Measurements from ENCODE around the gene ANO4.

Gene ANO4

GRCh38 chr12:100982511-100983183 is 188.1 kb downstream of the ANO4 start:
- no peak overlapping the region for H4K91ac ChIP-seq (ENCODE audit: low read depth, low read length, poor library complexity)
- no peak overlapping the region for H3K14ac ChIP-seq (ENCODE audit: low read length)
- peaks cover 10 to 11% of the 10 kb centered on the region in 2 donors for H3K4me1 ChIP-seq (ENCODE audit: control insufficient read depth in 2 of 2, insufficient read depth in 1 of 2, low read depth in 1 of 2, low read length in 2 of 2)
- H3K27me3 ChIP-seq (ENCODE audit: control insufficient read depth in 3 of 3, insufficient read depth in 3 of 3, low read depth in 1 of 3, low read length in 3 of 3), result no peaks in the 10 kb centered on the region
- no peak for DNase-seq (ENCODE audit: low spot score)
- no peak overlapping the region for H4K8ac ChIP-seq (ENCODE audit: low read depth, low read length)
- no peaks in the 10 kb centered on the region for H3K9me3 ChIP-seq (replicated peaks in 1 of 2; ENCODE audit: control insufficient read depth in 2 of 2, insufficient read depth in 1 of 2, low read depth in 1 of 2, low read length in 2 of 2)
- WGBS, 2 donors (ENCODE audit: extremely low coverage in 2 of 2, insufficient read length in 2 of 2, insufficient replicate concordance in 1 of 2), result no CpG with 5 or more reads among the region's 2 CpGs
- no peak overlapping the region for H2BK120ac ChIP-seq (ENCODE audit: low read depth, low read length)
- no peak overlapping the region for H2AK5ac ChIP-seq (ENCODE audit: low read depth, low read length)
- H3K23ac ChIP-seq (ENCODE audit: low read depth, low read length, poor library complexity), result no peak overlapping the region
- no peak overlapping the region for H3K27ac ChIP-seq (replicated peaks; ENCODE audit: low read length)
- no peak overlapping the region for H3K4me2 ChIP-seq (ENCODE audit: insufficient read depth, low read length, poor library complexity, severe bottlenecking)
- no peak overlapping the region for H3K4ac ChIP-seq (ENCODE audit: low read length)
- H3K36me3 ChIP-seq (replicated peaks in 1 of 2; ENCODE audit: control insufficient read depth in 2 of 2, insufficient read depth in 2 of 2, low read length in 2 of 2), result no peaks in the 10 kb centered on the region
- H2BK15ac ChIP-seq (ENCODE audit: low read length), result peak overlapping the region; percentile 34
- H3K79me1 ChIP-seq (ENCODE audit: low read depth, low read length), result no peaks in the 10 kb centered on the region
- no peak overlapping the region for H3K9ac ChIP-seq (ENCODE audit: low read depth, low read length, poor library complexity)
- no peak overlapping the region for H2BK5ac ChIP-seq (ENCODE audit: low read length)
- no peak overlapping the region for H3K18ac ChIP-seq (ENCODE audit: low read length)
- H3K4me3 ChIP-seq (ENCODE audit: low read length in 2 of 2), result no peak overlapping the region
- no peak overlapping the region for H2AFZ ChIP-seq (ENCODE audit: low read length)
- no peak overlapping the region for H2BK12ac ChIP-seq (ENCODE audit: low read length)

DNA sequence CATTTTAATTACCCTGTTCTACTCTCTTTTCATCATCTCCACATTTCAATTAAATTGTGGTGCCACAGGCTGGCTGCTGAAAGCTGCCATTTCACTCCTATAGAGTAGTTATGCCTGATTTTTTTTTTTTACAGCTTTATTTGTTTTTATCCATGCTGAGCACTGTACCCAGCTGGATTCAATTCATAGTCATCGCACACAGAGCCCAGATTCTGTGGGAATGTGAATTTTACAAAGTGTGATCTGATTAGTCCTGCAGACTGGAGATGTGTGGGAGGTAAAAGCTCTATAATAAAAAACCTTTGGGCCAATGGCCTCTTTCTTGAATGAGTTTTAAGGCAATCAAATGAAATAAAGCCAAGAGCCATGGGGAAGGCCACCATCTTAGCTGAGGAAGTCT is 190.2 kb downstream of the ANO4 start:
- no peak overlapping the region for H2AK5ac ChIP-seq (ENCODE audit: low read depth, low read length)
- H2BK5ac ChIP-seq (ENCODE audit: low read length), result no peak overlapping the region
- no peak overlapping the region for H2BK12ac ChIP-seq (ENCODE audit: low read length)
- DNase-seq (ENCODE audit: low spot score), result no peak
- H3K4ac ChIP-seq (ENCODE audit: low read length), result no peak overlapping the region
- no peak overlapping the region for H2BK15ac ChIP-seq (ENCODE audit: low read length)
- H3K27ac ChIP-seq (replicated peaks; ENCODE audit: low read length), result no peak overlapping the region
- H3K4me1 ChIP-seq (ENCODE audit: control insufficient read depth in 2 of 2, insufficient read depth in 1 of 2, low read depth in 1 of 2, low read length in 2 of 2), result peaks cover 15 to 16% of the 10 kb centered on the region in 2 donors
- H3K14ac ChIP-seq (ENCODE audit: low read length), result no peak overlapping the region
- H3K9ac ChIP-seq (ENCODE audit: low read depth, low read length, poor library complexity), result no peak overlapping the region
- no peaks in the 10 kb centered on the region for H3K36me3 ChIP-seq (replicated peaks in 1 of 2; ENCODE audit: control insufficient read depth in 2 of 2, insufficient read depth in 2 of 2, low read length in 2 of 2)
- H2AFZ ChIP-seq (ENCODE audit: low read length), result no peak overlapping the region
- H3K79me1 ChIP-seq (ENCODE audit: low read depth, low read length), result no peaks in the 10 kb centered on the region
- no peak overlapping the region for H3K4me2 ChIP-seq (ENCODE audit: insufficient read depth, low read length, poor library complexity, severe bottlenecking)
- H3K4me3 ChIP-seq (ENCODE audit: low read length in 2 of 2), result no peak overlapping the region
- H3K9me3 ChIP-seq (replicated peaks in 1 of 2; ENCODE audit: control insufficient read depth in 2 of 2, insufficient read depth in 1 of 2, low read depth in 1 of 2, low read length in 2 of 2), result no peaks in the 10 kb centered on the region
- no peak overlapping the region for H2BK120ac ChIP-seq (ENCODE audit: low read depth, low read length)
- H3K27me3 ChIP-seq (ENCODE audit: control insufficient read depth in 3 of 3, insufficient read depth in 3 of 3, low read depth in 1 of 3, low read length in 3 of 3), result no peaks in the 10 kb centered on the region
- no CpG with 5 or more reads among the region's 1 CpG for WGBS, 2 donors (ENCODE audit: extremely low coverage in 2 of 2, insufficient read length in 2 of 2, insufficient replicate concordance in 1 of 2)
- H3K18ac ChIP-seq (ENCODE audit: low read length), result no peak overlapping the region
- H3K23ac ChIP-seq (ENCODE audit: low read depth, low read length, poor library complexity), result no peak overlapping the region
- no peak overlapping the region for H4K91ac ChIP-seq (ENCODE audit: low read depth, low read length, poor library complexity)
- H4K8ac ChIP-seq (ENCODE audit: low read depth, low read length), result no peak overlapping the region

DNA sequence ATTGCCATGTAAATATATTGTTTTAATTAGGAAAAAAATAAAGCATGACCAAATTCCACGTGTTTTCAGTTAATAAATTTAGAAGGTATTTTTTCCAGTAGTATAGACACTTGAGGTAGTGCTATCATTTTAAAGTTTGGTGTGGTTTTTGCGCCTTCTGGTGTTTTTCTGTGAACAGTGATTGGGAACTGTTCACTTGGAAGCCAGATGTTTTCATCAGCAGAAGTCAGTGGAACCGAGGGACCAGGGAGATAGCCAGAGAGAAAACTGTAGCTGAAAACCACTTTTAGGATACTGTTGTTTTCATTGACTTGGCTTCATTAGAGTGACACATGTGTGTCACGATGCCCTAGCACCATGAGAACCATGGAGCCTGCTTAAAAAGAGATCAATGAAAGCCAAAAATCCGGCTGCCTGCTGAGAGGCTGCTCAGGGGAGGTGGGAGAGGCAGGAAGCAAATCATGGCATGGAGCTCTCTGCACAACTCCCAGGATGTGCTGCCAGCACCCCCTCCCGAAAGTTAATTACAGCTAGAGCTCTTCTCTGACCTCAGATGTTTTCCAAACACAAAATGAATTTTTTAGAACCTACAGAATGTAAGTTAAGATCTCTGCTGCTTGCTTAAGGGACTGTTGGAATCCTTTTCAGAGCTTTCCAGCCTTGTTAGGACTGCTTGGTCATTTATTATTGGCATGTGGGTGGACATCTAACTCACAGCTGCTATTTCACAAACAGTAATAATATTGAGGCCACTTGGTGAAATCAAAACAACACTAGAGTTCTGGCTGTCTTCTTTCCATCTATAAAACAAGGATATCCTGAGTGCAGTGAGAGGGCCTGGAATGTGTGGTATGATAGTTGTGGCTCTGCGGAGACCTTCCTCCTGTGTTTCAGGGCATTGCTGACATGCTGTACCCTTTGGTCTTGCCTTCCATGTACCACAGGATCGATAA is 192.3 kb downstream of the ANO4 start:
- Histone ChIP-seq H2AK5ac (ENCODE audit: low read depth, low read length) (no peak overlapping the region), H3K4ac (ENCODE audit: low read length) (no peak overlapping the region), H3K36me3 (replicated peaks in 1 of 2; ENCODE audit: control insufficient read depth in 2 of 2, insufficient read depth in 2 of 2, low read length in 2 of 2) (no peaks in the 10 kb centered on the region), H3K27me3 (ENCODE audit: control insufficient read depth in 3 of 3, insufficient read depth in 3 of 3, low read depth in 1 of 3, low read length in 3 of 3) (no peaks in the 10 kb centered on the region), H3K9ac (ENCODE audit: low read depth, low read length, poor library complexity) (no peak overlapping the region), H3K27ac (replicated peaks; ENCODE audit: low read length) (peak overlapping the region; percentile 30), H2AFZ (ENCODE audit: low read length) (peak overlapping the region; percentile 12), H4K8ac (ENCODE audit: low read depth, low read length) (no peak overlapping the region), H2BK5ac (ENCODE audit: low read length) (no peak overlapping the region), H3K4me2 (ENCODE audit: insufficient read depth, low read length, poor library complexity, severe bottlenecking) (no peak overlapping the region), H3K9me3 (replicated peaks in 1 of 2; ENCODE audit: control insufficient read depth in 2 of 2, insufficient read depth in 1 of 2, low read depth in 1 of 2, low read length in 2 of 2) (no peaks in the 10 kb centered on the region), H4K91ac (ENCODE audit: low read depth, low read length, poor library complexity) (no peak overlapping the region), H2BK12ac (ENCODE audit: low read length) (no peak overlapping the region), H2BK120ac (ENCODE audit: low read depth, low read length) (no peak overlapping the region), H3K23ac (ENCODE audit: low read depth, low read length, poor library complexity) (no peak overlapping the region), H3K14ac (ENCODE audit: low read length) (no peak overlapping the region), H3K4me3 (ENCODE audit: low read length in 2 of 2) (no peak overlapping the region), H3K79me1 (ENCODE audit: low read depth, low read length) (no peaks in the 10 kb centered on the region), H3K4me1 (ENCODE audit: control insufficient read depth in 2 of 2, insufficient read depth in 1 of 2, low read depth in 1 of 2, low read length in 2 of 2) (peaks cover 15 to 16% of the 10 kb centered on the region in 2 donors), H3K18ac (ENCODE audit: low read length) (no peak overlapping the region), H2BK15ac (ENCODE audit: low read length) (no peak overlapping the region)
- no CpG with 5 or more reads among the region's 8 CpGs for WGBS, 2 donors (ENCODE audit: extremely low coverage in 2 of 2, insufficient read length in 2 of 2, insufficient replicate concordance in 1 of 2)
- no peak for DNase-seq (ENCODE audit: low spot score)
